Spleen (tissue), 11 donors: ENCODE data around the gene CYP2D6. TPM values are rescaled to one million over a fixed set of nuclear protein-coding genes. Genes with fewer than 3 reads are reported as not detected.

ENCODE experiments used
- DNase-seq: peaks from one replicate; pipeline ENCODE4 v3.0.0-alpha.2; 2020
- H3K27ac ChIP-seq, 8 donors: fragments of 200-600 bp; sonication (generic) in 7 of 8; 1 replicate in 4 of 8; 2 replicates in 4 of 8; pipeline versions ENCODE4 v1.5.0 to v1.8.0; 2016 to 2021; ENCODE audit warnings: inconsistent platforms in 4 of 8, mild to moderate bottlenecking in 4 of 8, moderate library complexity in 1 of 8
- H3K27me3 ChIP-seq, 7 donors: fragments of 200-600 bp; sonication (generic) in 6 of 7; replicated peaks in 1 of 7; 1 replicate in 4 of 7; 2 replicates in 3 of 7; pipeline versions ENCODE4 v1.5.0 to v1.8.0; 2016 to 2021; ENCODE audit warnings: inconsistent platforms in 3 of 7, mild to moderate bottlenecking in 1 of 7
- H3K36me3 ChIP-seq, 6 donors: fragments of 200-600 bp; sonication (generic) in 5 of 6; 1 replicate in 4 of 6; 2 replicates in 2 of 6; pipeline versions ENCODE4 v1.5.0 to v1.8.0; 2016 to 2021; ENCODE audit warnings: inconsistent platforms in 2 of 6
- H3K4me1 ChIP-seq, 6 donors: fragments of 200-600 bp; sonication (generic) in 5 of 6; 1 replicate in 3 of 6; 2 replicates in 3 of 6; pipeline versions ENCODE4 v1.5.0 to v1.8.0; 2016 to 2021; ENCODE audit warnings: inconsistent platforms in 3 of 6
- H3K4me3 ChIP-seq, 8 donors: fragments of 200-600 bp; sonication (generic) in 7 of 8; 1 replicate in 4 of 8; 2 replicates in 4 of 8; pipeline versions ENCODE4 v1.5.0 to v1.8.0; 2016 to 2021; ENCODE audit warnings: inconsistent platforms in 4 of 8, mild to moderate bottlenecking in 4 of 8, moderate library complexity in 2 of 8
- H3K9me3 ChIP-seq, 8 donors: fragments of 200-600 bp; sonication (generic) in 7 of 8; 1 replicate in 4 of 8; 2 replicates in 4 of 8; pipeline versions ENCODE4 v1.5.0 to v1.8.0; 2016 to 2021; ENCODE audit warnings: inconsistent platforms in 4 of 8
- POLR2A ChIP-seq, 3 donors: fragments of 450-650 bp; IDR thresholded peaks; one replicate each; pipeline ENCODE4 v1.5.1; 2017; ENCODE audit warnings: antibody characterized with exemption in 3 of 3, mild to moderate bottlenecking in 1 of 3
- POLR2AphosphoS5 ChIP-seq, 3 donors: sonication (generic); formaldehyde crosslinking; IDR thresholded peaks; one replicate each; pipeline ENCODE4 v1.5.1; 2017; ENCODE audit warnings: antibody characterized with exemption in 3 of 3
- WGBS, 5 donors: extraction: QIAGEN DNeasy Blood & Tissue Kit in 3 of 5; methylation state at CpG; one replicate each; pipeline versions ENCODE4 v1.1.5 to v1.1.7; 2013 to 2018; 5-methylcytosine and 5-hydroxymethylcytosine counted together
- intact Hi-C: fragments of 100-400 bp; cut with DNase I; formaldehyde crosslinking; loops from one replicate; pipeline ENCODE4 v1.15.0; 2023; ENCODE audit warnings: low total_unique reads
- polyA plus RNA-seq, 3 donors: library from polyadenylated mRNA; stranded (reverse); fragments of 200-250 nt; gene quantifications; one replicate each; pipeline ENCODE4 v1.2.1, GENCODE V29; 2013
- total RNA-seq, 7 donors: library from RNA; depleted of rRNA in 3 of 7; stranded (reverse); fragments of >200 nt in 3 of 7; fragmentation: NEBNext Ultra II Directional in 4 of 7; extraction: Animal tissue kit (Norgen Biotek cat#: 25700) in 4 of 7; gene quantifications; one replicate each; pipeline versions ENCODE4 v1.1.0 to v1.2.1, GENCODE V29; 2016 to 2021
- TF ChIP-seq, protein P1 (sequence below), 11 experiments: fragments of 200-600 bp in 7 of 11; fragments of 450-650 bp in 4 of 11; sonication (generic) in 4 of 11; IDR thresholded peaks in 8 of 11; conservative IDR thresholded peaks in 3 of 11; 1 replicate in 7 of 11; 2 replicates in 4 of 11; pipeline versions ENCODE4 v1.4.0 to v1.8.0; 2016 to 2021; ENCODE audit warnings: antibody characterized with exemption in 11 of 11, inconsistent platforms in 4 of 11, mild to moderate bottlenecking in 1 of 11
- donor health status: healthy with polysubstance abuse.
- donor health status: DM: no; HTN: no; CAD: no; lungs with moderate emphysema.
- donor health status: DM: no; HTN: no; CAD: no.
- donor health status: Bipolar disorder and iron deficiency.
- donor health status: healthy.
- donor health status: DM: no; HTN: no; CAD: no.
- donor health status: DM: yes; HTN: yes; CAD: no.

Gene CYP2D6
- total and polyA plus RNA-seq, 10 donors: 1.2 to 3.6 (median 2.4) TPM

GRCh38 chr22:42162728-42163489 lies 32.3 kb upstream of the CYP2D6 start:
- 90 to 96% (median 95%) methylated on average over 9 to 12 of the region's 12 CpGs for WGBS, 5 donors

DNA sequence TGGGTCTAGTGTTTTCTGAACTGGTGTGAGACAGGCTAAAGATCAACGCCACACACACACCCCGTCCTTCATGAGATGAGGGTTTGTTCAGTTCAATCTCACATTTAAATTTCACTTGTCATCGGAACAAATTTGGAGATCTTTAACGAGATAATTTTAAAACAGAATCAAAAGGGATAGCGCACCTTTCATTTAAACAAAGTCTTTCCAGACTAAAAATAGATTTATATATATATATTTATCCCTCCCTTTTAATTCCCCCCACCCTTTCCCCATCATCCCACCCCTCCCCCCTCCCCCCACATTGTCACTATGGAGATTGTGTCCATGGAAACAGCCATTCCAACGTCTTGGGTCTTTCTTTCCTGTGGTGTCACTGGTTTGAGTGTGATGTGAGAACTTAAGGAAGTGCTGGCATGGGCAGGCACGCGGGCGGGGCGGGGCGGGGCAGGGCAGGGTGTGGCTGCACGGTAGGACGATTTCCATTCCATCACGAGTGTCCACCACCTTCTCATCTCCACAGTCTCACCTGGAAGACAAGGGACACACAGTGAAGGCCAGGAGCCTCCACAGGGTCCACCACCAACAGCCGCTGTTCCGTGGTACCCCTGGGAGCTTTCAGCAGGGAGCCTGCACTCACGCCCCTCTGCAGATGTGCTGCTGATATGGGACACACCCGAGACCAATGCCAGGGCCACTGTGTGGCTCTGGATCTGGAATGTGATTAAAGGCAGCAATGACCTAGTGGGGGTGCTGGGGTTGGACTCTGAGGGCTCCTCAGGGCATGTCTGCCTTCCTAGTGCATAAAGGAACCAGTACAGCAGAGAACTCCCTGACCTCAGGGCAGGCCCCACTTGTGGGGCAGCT lies 30.5 kb upstream of the CYP2D6 start:
- intact Hi-C loops: no loop called here
- Histone ChIP-seq H3K27ac (no peak overlapping the region), H3K4me1 (no peaks in the 10 kb centered on the region), H3K27me3 (no peaks in the 10 kb centered on the region), H3K4me3 (no peak overlapping the region), H3K9me3 (no peaks in the 10 kb centered on the region), H3K36me3 (peaks cover 0 to 97% (median 24%) of the 10 kb centered on the region in 6 donors)
- 78 to 83% (median 82%) methylated on average over 18 of the region's 18 CpGs for WGBS, 5 donors
- no peak for DNase-seq
- TF ChIP-seq POLR2AphosphoS5 (IDR thresholded peaks at IDR 0.05) (no peak), POLR2A (IDR thresholded peaks at IDR 0.05) (no peak)

More at GRCh38 chr22:42162728-42163489, 32.3 kb upstream of the CYP2D6 start:
- Histone ChIP-seq H3K9me3 (no peaks in the 10 kb centered on the region), H3K27me3 (no peaks in the 10 kb centered on the region), H3K36me3 (peaks cover 0 to 98% (median 24%) of the 10 kb centered on the region in 6 donors), H3K4me1 (no peaks in the 10 kb centered on the region), H3K27ac (no peak overlapping the region), H3K4me3 (no peak overlapping the region)
- DNase-seq: no peak
- TF ChIP-seq, protein P1, sequence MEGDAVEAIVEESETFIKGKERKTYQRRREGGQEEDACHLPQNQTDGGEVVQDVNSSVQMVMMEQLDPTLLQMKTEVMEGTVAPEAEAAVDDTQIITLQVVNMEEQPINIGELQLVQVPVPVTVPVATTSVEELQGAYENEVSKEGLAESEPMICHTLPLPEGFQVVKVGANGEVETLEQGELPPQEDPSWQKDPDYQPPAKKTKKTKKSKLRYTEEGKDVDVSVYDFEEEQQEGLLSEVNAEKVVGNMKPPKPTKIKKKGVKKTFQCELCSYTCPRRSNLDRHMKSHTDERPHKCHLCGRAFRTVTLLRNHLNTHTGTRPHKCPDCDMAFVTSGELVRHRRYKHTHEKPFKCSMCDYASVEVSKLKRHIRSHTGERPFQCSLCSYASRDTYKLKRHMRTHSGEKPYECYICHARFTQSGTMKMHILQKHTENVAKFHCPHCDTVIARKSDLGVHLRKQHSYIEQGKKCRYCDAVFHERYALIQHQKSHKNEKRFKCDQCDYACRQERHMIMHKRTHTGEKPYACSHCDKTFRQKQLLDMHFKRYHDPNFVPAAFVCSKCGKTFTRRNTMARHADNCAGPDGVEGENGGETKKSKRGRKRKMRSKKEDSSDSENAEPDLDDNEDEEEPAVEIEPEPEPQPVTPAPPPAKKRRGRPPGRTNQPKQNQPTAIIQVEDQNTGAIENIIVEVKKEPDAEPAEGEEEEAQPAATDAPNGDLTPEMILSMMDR (IDR thresholded peaks at IDR 0.05 in 8 of 11, conservative IDR thresholded peaks at IDR 0.05 in 3 of 11): no peak
- peak in 1 of 3 donors; percentile 32 for TF ChIP-seq POLR2AphosphoS5 (IDR thresholded peaks at IDR 0.05)
- intact Hi-C loops: no loop called here

- no peak overlapping the region for H3K27ac ChIP-seq
- intact Hi-C loops: no loop called here
- no peaks in the 10 kb centered on the region for H3K27me3 ChIP-seq
- H3K36me3 ChIP-seq: peaks cover 0 to 97% (median 27%) of the 10 kb centered on the region in 6 donors
- WGBS, 5 donors: 77 to 94% (median 91%) methylated on average over 4 of the region's 4 CpGs
- no peak for TF ChIP-seq POLR2AphosphoS5 (IDR thresholded peaks at IDR 0.05)
- TF ChIP-seq, protein P1 (IDR thresholded peaks at IDR 0.05 in 8 of 11, conservative IDR thresholded peaks at IDR 0.05 in 3 of 11): no peak
- no peak for TF ChIP-seq POLR2A (IDR thresholded peaks at IDR 0.05)
- DNase-seq: no peak
- H3K4me1 ChIP-seq: no peaks in the 10 kb centered on the region
- no peaks in the 10 kb centered on the region for H3K9me3 ChIP-seq
- no peak overlapping the region for H3K4me3 ChIP-seq
Measured at GRCh38 chr22:42160251-42160650, 29.6 kb upstream of the CYP2D6 start.

DNA sequence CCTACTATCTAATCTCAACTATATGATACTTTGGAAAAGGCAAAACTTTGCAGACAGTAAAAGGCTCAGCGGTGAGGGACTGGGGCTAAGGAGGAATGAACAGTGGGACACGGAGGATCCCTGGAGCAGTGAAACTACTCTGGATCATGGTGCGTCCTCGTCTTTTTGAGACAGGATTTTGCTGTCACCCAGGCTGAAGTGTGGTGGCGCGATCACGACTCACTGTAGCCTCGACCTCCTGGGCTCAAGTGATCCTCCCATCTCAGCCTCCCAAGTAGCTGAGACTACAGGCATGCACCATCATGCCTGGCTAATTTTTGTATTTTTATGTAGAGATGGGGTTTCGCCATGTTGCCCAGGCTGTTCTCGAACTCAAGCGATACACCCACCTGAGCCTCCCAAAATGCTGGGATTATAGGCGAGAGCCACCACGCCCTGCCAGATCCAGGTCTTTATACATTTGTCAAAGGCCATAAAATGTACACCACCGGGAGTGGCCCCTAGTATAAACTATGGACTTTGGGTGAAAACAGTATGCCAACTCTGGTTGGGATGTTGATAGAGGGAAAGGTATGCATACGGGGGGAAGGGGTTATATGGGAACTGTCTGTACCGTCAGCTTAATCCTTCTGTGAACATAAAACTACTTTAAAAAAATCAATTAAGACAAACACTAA lies 28.0 kb upstream of the CYP2D6 start:
- TF ChIP-seq POLR2AphosphoS5 (IDR thresholded peaks at IDR 0.05) (no peak), POLR2A (IDR thresholded peaks at IDR 0.05) (no peak)
- TF ChIP-seq, protein P1 (IDR thresholded peaks at IDR 0.05 in 8 of 11, conservative IDR thresholded peaks at IDR 0.05 in 3 of 11): no peak
- Histone ChIP-seq H3K4me3 (no peak overlapping the region), H3K36me3 (peaks cover 0 to 95% (median 31%) of the 10 kb centered on the region in 6 donors), H3K4me1 (no peaks in the 10 kb centered on the region), H3K27ac (no peak overlapping the region), H3K9me3 (no peaks in the 10 kb centered on the region), H3K27me3 (no peaks in the 10 kb centered on the region)
- WGBS, 5 donors: 90 to 95% (median 94%) methylated on average over 16 of the region's 16 CpGs
- no peak for DNase-seq
- intact Hi-C loops: no loop called here
